SU-DHL-6 (cell line): Measurements from ENCODE around the gene KNCN.

Source experiments
- CTCF ChIP-seq: fragments of 200-600 bp; sonication (generic); IDR thresholded peaks from one replicate; pipeline ENCODE4 v1.5.1; 2017; ENCODE audit warnings: antibody characterized with exemption, mild to moderate bottlenecking, low read length, moderate library complexity; ENCODE audit not compliant: insufficient read depth, poor library complexity, severe bottlenecking
- EZH2phosphoT487 ChIP-seq: fragments of 200-600 bp; sonication (generic), shearing (Covaris generic); conservative IDR thresholded peaks from 2 replicates; pipeline ENCODE4 v1.6.1; 2018; ENCODE audit warnings: mild to moderate bottlenecking, antibody characterized with exemption, low read length, moderate library complexity, mixed read lengths

- TF ChIP-seq CTCF (no peak), EZH2phosphoT487 (no peak)
Observed at GRCh38 chr1:46577671-46578070, 26.2 kb upstream of the KNCN start.
